Parathyroid adenoma (tissue), 2 donors: Measurements from ENCODE around the gene ZMYND11.

ENCODE experiments used
- H2AFZ ChIP-seq: fragments of 300-600 bp; sonication (generic); one replicate; pipeline ENCODE4 v1.7.0; 2017; ENCODE audit warnings: antibody characterized with exemption, mild to moderate bottlenecking
- H3K27ac ChIP-seq: fragments of 300-600 bp; sonication (generic); one replicate; pipeline ENCODE4 v1.7.0; 2017
- H3K27me3 ChIP-seq: fragments of 300-600 bp; sonication (generic); one replicate; pipeline ENCODE4 v1.7.0; 2017; ENCODE audit warnings: low read length; ENCODE audit not compliant: control insufficient read depth, insufficient read depth
- H3K36me3 ChIP-seq: fragments of 300-600 bp; sonication (generic); one replicate; pipeline ENCODE4 v1.7.0; 2017; ENCODE audit warnings: low read length; ENCODE audit not compliant: control insufficient read depth, insufficient read depth
- H3K4me1 ChIP-seq: fragments of 300-600 bp; sonication (generic); one replicate; pipeline ENCODE4 v1.7.0; 2017; ENCODE audit warnings: control low read depth
- H3K4me2 ChIP-seq: fragments of 300-600 bp; sonication (generic); one replicate; pipeline ENCODE4 v1.7.0; 2017; ENCODE audit warnings: low read length
- H3K4me3 ChIP-seq: fragments of 300-600 bp; sonication (generic); one replicate; pipeline ENCODE4 v1.7.0; 2017; ENCODE audit warnings: low read depth, low read length
- H3K79me2 ChIP-seq: fragments of 300-600 bp; sonication (generic); one replicate; pipeline ENCODE4 v1.7.0; 2017; ENCODE audit warnings: control low read depth
- H3K9ac ChIP-seq: fragments of 300-600 bp; sonication (generic); one replicate; pipeline ENCODE4 v1.7.0; 2017; ENCODE audit warnings: mild to moderate bottlenecking
- H3K9me3 ChIP-seq: fragments of 300-600 bp; sonication (generic); one replicate; pipeline ENCODE4 v1.7.0; 2017; ENCODE audit warnings: low read length; ENCODE audit not compliant: control insufficient read depth
- CTCF ChIP-seq: fragments of 300-600 bp; sonication (generic); IDR thresholded peaks from one replicate; pipeline ENCODE4 v1.7.0; 2017; ENCODE audit warnings: antibody characterized with exemption, mild to moderate bottlenecking
- donor health status: primary hyperparathyroidism.

ZMYND11 gene

DNA sequence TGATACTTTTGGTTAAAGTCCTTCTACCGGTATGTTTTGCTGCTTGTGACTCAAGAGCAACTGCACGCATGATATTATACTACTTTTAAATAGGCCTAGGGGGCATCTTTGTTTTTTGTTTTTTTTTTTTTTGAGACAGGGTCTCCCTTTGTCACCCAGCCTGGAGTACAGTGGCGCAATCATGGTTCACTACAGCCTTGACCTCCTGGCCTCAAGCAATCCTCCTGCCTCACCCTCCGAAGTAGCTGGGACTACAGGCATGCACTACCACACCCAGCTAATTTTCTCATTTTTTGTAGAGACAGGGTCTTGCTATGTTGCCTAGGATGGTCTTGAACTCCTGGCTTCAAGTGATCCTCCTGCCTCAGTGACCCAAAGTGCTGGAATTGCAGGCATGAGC, 80.2 kb downstream of the ZMYND11 start:
- no peaks in the 10 kb centered on the region for H3K27me3 ChIP-seq
- no peaks in the 10 kb centered on the region for H3K4me1 ChIP-seq
- no peak for TF ChIP-seq CTCF
- H3K36me3 ChIP-seq, result no peaks in the 10 kb centered on the region
- H3K9ac ChIP-seq, result no peak overlapping the region
- no peak overlapping the region for H3K27ac ChIP-seq
- H3K79me2 ChIP-seq, result peaks cover 3% of the 10 kb centered on the region
- H3K4me3 ChIP-seq, result no peak overlapping the region
- H3K9me3 ChIP-seq, result no peaks in the 10 kb centered on the region
- no peak overlapping the region for H2AFZ ChIP-seq
- H3K4me2 ChIP-seq, result no peak overlapping the region

DNA sequence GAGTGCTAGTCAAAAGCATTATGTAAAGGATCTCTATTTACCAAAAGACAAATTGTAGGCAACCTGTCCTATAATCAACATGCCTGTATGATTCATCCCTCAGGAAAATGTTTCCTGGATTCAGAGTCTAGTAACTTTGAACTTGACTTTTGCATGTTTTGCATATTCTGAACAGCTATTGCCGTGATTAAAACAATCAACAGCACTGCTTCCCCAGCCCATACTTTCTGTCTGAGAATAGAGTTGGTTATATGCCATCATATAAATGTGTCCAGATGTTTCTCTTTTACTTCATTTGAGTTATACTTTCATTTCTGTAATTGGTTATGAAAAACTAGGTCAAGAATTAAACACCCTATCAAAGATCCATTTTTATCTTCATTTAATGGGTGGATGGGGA, 83.5 kb downstream of the ZMYND11 start:
- Histone ChIP-seq H3K9ac (no peak overlapping the region), H3K4me2 (no peak overlapping the region), H3K27me3 (no peaks in the 10 kb centered on the region)

GRCh38 chr10:219731-220472, 84.6 kb downstream of the ZMYND11 start:
- H3K36me3 ChIP-seq, result no peaks in the 10 kb centered on the region

More for the DNA sequence above, 83.5 kb downstream of the ZMYND11 start:
- TF ChIP-seq CTCF, result no peak
- no peak overlapping the region for H3K4me3 ChIP-seq
- no peaks in the 10 kb centered on the region for H3K36me3 ChIP-seq
- no peak overlapping the region for H3K27ac ChIP-seq
- H2AFZ ChIP-seq, result no peak overlapping the region
- no peaks in the 10 kb centered on the region for H3K4me1 ChIP-seq
- peaks cover 5% of the 10 kb centered on the region for H3K79me2 ChIP-seq
- no peaks in the 10 kb centered on the region for H3K9me3 ChIP-seq

GRCh38 chr10:224571-224970, 89.3 kb downstream of the ZMYND11 start:
- TF ChIP-seq CTCF, result no peak
- H2AFZ ChIP-seq, result no peak overlapping the region
- no peak overlapping the region for H3K4me3 ChIP-seq
- peaks cover 8% of the 10 kb centered on the region for H3K79me2 ChIP-seq
- H3K4me2 ChIP-seq, result no peak overlapping the region
- H3K27ac ChIP-seq, result no peak overlapping the region
- no peaks in the 10 kb centered on the region for H3K36me3 ChIP-seq
- no peak overlapping the region for H3K9ac ChIP-seq
- no peaks in the 10 kb centered on the region for H3K4me1 ChIP-seq
- H3K9me3 ChIP-seq, result no peaks in the 10 kb centered on the region
- no peaks in the 10 kb centered on the region for H3K27me3 ChIP-seq

More at GRCh38 chr10:219731-220472, 84.6 kb downstream of the ZMYND11 start:
- no peaks in the 10 kb centered on the region for H3K27me3 ChIP-seq
- H3K4me2 ChIP-seq, result no peak overlapping the region
- peaks cover 7% of the 10 kb centered on the region for H3K79me2 ChIP-seq
- H3K9me3 ChIP-seq, result no peaks in the 10 kb centered on the region
- H3K9ac ChIP-seq, result no peak overlapping the region
- H3K4me1 ChIP-seq, result no peaks in the 10 kb centered on the region
- TF ChIP-seq CTCF, result no peak
- H3K4me3 ChIP-seq, result no peak overlapping the region
- no peak overlapping the region for H2AFZ ChIP-seq
- no peak overlapping the region for H3K27ac ChIP-seq

DNA sequence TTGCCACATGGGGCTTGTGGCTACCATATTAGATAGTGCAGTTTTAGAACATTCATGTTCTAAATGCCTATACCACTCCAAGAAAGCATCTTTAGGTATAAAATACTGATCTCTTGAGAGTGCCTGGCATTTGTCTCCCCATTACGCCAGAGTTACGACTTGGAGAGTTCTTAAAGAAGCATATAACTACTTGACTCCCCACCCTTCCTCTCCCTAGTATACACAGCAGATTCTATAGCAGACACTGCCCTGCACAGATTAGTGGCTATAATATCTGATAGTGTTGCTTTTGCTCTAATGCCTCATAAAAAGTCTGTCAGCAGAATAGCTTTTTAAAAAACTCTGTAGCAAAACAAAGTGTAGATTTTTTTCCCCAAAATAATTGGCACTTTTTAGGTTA, 90.8 kb downstream of the ZMYND11 start:
- Histone ChIP-seq H2AFZ (no peak overlapping the region), H3K4me1 (no peaks in the 10 kb centered on the region), H3K79me2 (peaks cover 8% of the 10 kb centered on the region), H3K4me2 (no peak overlapping the region), H3K9me3 (no peaks in the 10 kb centered on the region), H3K4me3 (no peak overlapping the region), H3K27ac (no peak overlapping the region), H3K27me3 (no peaks in the 10 kb centered on the region), H3K9ac (no peak overlapping the region), H3K36me3 (no peaks in the 10 kb centered on the region)
- TF ChIP-seq CTCF, result no peak
